ENCODE measurements around the gene ANKRD23.

The ANKRD23 gene

DNA sequence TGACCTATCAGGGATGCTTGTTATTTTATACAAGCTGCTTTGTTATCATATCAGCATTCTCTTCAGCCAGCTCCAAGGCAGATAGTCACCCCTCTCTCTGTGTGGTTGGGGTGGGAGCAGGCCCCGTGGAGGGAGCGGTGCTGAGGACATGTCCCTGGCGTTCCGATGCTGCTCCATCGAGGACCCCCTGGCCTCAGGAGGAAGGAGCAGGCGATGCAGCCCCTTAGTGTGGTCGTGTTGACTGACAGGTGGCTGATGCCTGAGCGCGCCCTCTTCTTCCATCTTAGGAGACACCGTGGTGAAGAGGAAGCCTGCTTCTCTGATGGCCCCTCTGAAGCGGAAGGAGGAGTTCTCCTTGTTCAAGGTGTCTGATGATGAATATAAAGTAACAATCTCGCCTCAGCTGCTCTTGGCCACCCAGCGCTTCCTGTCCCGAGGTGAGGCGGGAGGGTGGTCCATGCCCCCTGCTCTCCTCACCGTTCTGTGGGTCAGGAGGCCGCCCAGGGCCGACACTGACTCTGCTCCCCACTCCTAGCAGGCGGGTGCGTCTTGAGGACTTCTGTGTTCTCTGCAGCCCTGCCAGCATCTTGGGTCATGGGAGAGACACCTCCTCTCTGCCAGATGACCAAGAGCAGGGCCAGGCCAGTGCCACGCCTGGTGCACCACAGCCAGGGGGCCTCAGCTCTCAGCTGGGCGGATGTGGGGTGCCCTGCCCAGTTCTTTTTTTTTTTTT lies 17.1 kb downstream of the ANKRD23 start:
- Mint-ChIP-seq H3K27me3 (ENCODE audit: low read depth) (no peaks in the 10 kb centered on the region), H3K36me3 (ENCODE audit: low read depth) (peaks cover 23% of the 10 kb centered on the region), H3K9me3 (no peaks in the 10 kb centered on the region), H3K4me3 (no peak overlapping the region), H3K4me1 (ENCODE audit: low read depth) (no peaks in the 10 kb centered on the region), H3K27ac (no peak overlapping the region)

DNA sequence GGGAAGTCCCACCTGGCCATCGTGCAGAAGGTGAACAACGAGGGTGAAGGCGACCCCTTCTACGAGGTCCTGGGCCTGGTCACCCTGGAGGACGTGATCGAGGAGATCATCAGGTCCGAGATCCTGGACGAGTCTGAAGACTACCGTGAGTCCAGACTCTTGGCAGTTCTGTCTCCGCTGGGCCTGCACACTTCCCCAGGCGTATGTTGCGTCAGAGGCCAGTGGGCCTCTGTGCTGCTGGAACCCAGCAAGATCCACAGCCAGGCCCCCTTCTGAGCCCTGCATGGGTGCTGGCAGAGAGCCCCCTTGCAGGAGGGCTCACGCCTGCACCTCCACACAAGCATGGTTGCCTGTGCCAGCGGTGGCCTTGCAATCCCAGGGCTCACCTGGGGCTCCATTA lies 18.8 kb downstream of the ANKRD23 start:
- peaks cover 12% of the 10 kb centered on the region for H3K4me1 Mint-ChIP-seq (ENCODE audit: low read depth)
- H3K27me3 Mint-ChIP-seq (ENCODE audit: low read depth): no peaks in the 10 kb centered on the region
- no peak overlapping the region for H3K4me3 Mint-ChIP-seq
- H3K27ac Mint-ChIP-seq: no peak overlapping the region
- no peaks in the 10 kb centered on the region for H3K9me3 Mint-ChIP-seq
- peaks cover 20% of the 10 kb centered on the region for H3K36me3 Mint-ChIP-seq (ENCODE audit: low read depth)

DNA sequence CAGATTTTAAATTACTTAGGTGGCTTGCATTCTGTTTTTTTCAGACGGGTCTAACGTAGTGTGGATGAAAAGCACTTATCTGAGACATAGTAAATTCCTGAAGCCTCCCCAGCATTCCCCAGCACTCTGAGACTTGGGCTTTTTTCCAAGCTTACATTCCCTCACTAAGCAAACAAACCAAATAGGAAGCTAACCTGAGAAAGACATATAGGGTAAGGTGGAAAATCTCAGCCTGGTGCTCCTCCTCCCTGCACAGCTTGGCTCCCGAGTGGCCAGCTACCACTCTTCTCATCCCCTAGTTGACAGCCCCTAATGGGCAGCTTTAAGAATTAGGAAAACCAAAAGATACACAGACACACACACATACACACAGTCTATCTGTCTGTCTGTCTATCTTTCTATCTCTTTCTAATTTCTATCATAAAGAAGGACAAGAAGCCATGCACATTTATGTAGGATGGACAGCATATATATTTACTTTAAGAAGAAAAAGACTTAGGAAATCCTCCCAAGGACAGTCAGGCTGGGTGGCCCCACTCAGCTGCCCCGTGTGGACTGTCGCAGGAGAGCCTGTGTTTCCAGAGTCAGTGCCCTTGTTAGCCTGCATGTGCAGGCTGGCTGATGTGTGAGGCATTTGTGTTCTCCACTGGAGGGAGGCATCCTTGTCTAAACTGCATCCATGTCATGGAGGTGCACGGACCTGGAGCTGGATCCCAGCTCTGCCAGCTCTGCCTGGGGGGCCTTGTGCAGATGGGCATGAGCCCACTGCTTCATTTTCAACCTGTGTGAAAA lies 19.5 kb downstream of the ANKRD23 start:
- H3K36me3 Mint-ChIP-seq (ENCODE audit: low read depth): peaks cover 22% of the 10 kb centered on the region

DNA sequence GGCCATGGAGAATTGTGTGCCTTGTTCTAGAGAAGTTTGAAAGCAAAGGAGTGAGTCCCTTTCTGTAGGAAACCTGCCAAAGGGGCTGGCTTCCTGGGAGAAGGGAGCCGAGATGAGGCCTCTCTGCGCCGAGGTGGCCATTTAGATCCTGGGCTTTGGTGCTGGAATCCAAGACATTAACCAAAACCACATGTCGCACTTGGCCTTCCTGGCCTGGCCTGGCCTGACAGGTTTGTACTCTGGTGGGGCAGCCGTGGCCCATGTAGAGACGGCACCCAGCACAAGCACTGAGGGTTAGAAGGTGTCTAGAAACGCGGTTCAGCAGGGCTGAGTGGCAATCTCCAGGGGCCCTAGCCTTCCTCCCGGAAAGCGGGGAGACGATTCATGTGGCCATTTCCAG lies 20.6 kb downstream of the ANKRD23 start:
- H3K27ac Mint-ChIP-seq: no peak overlapping the region
- H3K27me3 Mint-ChIP-seq (ENCODE audit: low read depth): no peaks in the 10 kb centered on the region
- no peaks in the 10 kb centered on the region for H3K9me3 Mint-ChIP-seq
- peaks cover 20% of the 10 kb centered on the region for H3K36me3 Mint-ChIP-seq (ENCODE audit: low read depth)
- peaks cover 29% of the 10 kb centered on the region for H3K4me1 Mint-ChIP-seq (ENCODE audit: low read depth)
- no peak overlapping the region for H3K4me3 Mint-ChIP-seq

More for the DNA sequence above, 19.5 kb downstream of the ANKRD23 start:
- Mint-ChIP-seq H3K4me1 (ENCODE audit: low read depth) (peaks cover 19% of the 10 kb centered on the region), H3K9me3 (no peaks in the 10 kb centered on the region), H3K27ac (no peak overlapping the region), H3K27me3 (ENCODE audit: low read depth) (no peaks in the 10 kb centered on the region), H3K4me3 (no peak overlapping the region)

DNA sequence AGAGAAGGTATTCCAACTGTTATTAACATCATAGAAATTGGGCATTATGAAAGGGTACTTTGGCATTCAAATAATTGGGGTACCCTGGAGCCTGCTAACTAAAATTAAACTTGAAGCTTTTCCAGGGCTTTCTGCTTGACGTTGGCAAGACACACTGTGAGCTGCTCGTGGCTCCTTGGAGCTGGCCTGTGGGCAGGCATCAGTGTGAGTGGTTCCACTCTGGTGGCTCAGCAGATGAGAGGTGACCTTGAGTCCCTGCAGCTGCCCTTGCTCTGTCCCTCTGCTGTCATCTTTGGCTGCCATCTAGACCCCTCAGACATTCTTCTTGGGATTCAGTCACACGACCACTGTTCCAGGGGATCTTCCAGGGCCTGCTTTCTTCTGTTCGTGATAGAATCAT lies 21.0 kb downstream of the ANKRD23 start:
- H3K4me3 Mint-ChIP-seq: no peak overlapping the region
- H3K4me1 Mint-ChIP-seq (ENCODE audit: low read depth): peaks cover 33% of the 10 kb centered on the region
- H3K36me3 Mint-ChIP-seq (ENCODE audit: low read depth): peaks cover 22% of the 10 kb centered on the region
- H3K9me3 Mint-ChIP-seq: no peaks in the 10 kb centered on the region
- H3K27ac Mint-ChIP-seq: no peak overlapping the region
- H3K27me3 Mint-ChIP-seq (ENCODE audit: low read depth): no peaks in the 10 kb centered on the region

DNA sequence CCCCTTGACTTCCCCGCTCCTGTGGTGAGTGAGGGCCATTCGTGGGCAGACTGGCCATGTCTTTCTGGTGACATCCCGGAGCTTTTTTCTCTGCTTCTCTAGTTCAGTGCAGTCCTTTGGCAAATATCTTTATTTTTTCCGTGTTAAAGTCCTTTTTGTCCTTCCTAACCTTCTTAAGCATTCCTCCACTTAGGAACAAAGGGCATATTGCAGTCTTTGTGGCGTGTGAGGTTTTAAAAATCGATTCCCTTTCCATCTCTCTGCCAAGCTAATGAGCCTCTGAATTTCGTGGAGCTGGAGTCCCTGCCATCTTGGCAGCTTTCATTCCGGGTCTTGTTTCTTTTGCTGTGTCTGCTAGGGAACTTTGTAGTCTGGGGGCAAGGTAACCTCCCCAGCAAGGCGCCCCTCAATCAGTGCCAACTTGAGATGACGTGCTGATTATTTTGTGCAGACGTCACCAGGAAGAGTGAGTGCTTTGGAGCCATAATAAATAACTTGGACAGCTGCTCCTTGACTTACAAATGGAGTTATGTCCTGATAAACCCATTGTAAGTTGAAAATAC lies 22.6 kb downstream of the ANKRD23 start:
- H3K27ac Mint-ChIP-seq: no peak overlapping the region
- H3K4me3 Mint-ChIP-seq: no peak overlapping the region
- peaks cover 38% of the 10 kb centered on the region for H3K4me1 Mint-ChIP-seq (ENCODE audit: low read depth)
- no peaks in the 10 kb centered on the region for H3K27me3 Mint-ChIP-seq (ENCODE audit: low read depth)
- peaks cover 22% of the 10 kb centered on the region for H3K36me3 Mint-ChIP-seq (ENCODE audit: low read depth)
- H3K9me3 Mint-ChIP-seq: no peaks in the 10 kb centered on the region

DNA sequence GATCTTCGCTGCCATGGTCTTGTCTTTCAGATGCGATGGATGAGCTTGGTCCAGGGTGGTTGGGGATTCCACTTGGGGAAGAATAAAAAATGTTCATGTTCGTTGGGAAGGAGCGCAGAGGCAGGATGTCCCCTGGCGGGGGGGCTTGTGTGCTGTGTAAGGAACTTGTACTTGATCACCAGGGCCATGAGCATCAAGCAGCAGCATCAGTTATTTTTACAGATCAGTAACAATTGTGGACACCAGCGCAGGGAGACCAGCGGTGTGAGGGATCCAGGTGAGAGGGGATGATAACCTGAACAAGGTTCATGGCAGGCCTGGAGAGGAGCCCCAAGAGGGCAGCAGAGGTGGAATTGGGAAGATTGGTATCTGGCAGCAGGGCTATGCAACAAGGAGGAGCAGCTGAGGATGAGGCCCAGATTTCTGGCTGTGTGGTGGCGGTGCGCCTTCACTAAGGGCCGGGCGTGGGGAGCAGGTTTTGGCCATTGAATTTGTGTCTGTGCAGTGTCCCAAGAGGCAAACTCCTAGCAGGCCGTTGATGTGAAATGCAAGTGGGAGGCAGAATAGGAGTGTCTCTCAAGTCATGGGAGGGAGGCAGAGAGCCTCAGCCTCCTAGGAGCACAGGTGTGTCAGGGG lies 23.8 kb downstream of the ANKRD23 start:
- H3K36me3 Mint-ChIP-seq (ENCODE audit: low read depth): peaks cover 20% of the 10 kb centered on the region
- H3K9me3 Mint-ChIP-seq: no peaks in the 10 kb centered on the region
- no peaks in the 10 kb centered on the region for H3K27me3 Mint-ChIP-seq (ENCODE audit: low read depth)
- peak overlapping the region; percentile 50 for H3K27ac Mint-ChIP-seq
- no peak overlapping the region for H3K4me3 Mint-ChIP-seq
- H3K4me1 Mint-ChIP-seq (ENCODE audit: low read depth): peaks cover 45% of the 10 kb centered on the region

DNA sequence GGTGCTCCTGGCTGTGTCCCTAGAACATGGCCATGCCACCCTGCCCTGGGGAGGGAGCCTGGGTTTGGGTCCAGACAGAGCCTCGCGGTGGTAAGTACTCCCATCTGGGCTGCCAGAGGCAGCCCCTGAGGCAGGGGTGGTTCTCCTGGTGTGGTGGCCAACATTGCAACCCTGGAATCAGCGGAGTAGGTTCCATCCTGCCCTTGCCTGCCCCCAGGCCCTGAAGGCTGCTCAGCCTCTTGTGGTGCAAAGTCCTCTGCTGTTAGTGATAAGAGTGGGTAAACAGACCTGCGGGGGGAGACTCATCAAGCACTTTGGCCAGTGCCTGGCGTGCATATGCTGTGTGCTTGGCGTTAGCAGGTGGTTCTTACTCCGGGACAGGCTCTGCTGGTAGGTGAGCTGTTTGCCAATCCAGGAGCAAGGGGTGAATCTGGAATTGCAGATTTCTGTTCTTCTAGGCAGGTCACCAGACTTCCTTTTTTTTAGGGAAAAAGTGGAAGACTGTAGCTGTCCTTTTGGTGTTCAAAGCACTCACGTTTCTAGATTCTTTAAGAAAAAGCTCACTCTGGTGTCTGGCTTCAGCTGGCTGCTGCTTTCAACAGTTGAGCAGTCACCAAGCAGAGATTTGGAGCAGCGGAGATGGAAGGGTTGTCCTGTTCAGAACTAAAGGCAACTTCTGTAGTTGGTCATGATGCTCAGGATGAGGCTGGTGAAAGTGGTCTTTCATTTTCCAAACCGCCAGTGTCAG lies 24.5 kb downstream of the ANKRD23 start:
- Mint-ChIP-seq H3K9me3 (no peaks in the 10 kb centered on the region), H3K4me3 (no peak overlapping the region), H3K27ac (no peak overlapping the region), H3K27me3 (ENCODE audit: low read depth) (no peaks in the 10 kb centered on the region), H3K4me1 (ENCODE audit: low read depth) (peaks cover 47% of the 10 kb centered on the region), H3K36me3 (ENCODE audit: low read depth) (peaks cover 20% of the 10 kb centered on the region)

DNA sequence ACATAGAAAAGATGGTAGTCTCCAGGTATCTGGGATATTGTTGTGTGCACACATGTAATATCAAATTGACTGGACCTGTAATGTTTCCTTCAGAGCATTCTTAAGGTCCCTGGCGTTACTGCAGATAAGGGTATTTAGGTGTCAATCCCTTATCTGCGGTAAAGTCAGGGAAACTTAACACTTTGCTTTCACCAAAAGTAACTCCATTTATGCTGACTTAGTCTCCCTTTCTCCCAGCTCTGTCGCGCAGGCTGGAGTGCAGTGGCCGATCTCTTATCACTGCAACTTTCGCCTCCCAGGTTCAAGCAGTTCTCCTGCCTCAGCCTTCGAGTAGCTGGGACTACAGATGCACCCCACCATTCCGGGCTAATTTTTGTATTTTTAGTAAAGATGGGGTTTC lies 25.9 kb downstream of the ANKRD23 start:
- no peaks in the 10 kb centered on the region for H3K27me3 Mint-ChIP-seq (ENCODE audit: low read depth)
- peak overlapping the region; percentile 83 for H3K4me3 Mint-ChIP-seq
- peaks cover 50% of the 10 kb centered on the region for H3K4me1 Mint-ChIP-seq (ENCODE audit: low read depth)
- H3K27ac Mint-ChIP-seq: peak overlapping the region; percentile 41
- H3K9me3 Mint-ChIP-seq: no peaks in the 10 kb centered on the region
- H3K36me3 Mint-ChIP-seq (ENCODE audit: low read depth): peaks cover 18% of the 10 kb centered on the region

DNA sequence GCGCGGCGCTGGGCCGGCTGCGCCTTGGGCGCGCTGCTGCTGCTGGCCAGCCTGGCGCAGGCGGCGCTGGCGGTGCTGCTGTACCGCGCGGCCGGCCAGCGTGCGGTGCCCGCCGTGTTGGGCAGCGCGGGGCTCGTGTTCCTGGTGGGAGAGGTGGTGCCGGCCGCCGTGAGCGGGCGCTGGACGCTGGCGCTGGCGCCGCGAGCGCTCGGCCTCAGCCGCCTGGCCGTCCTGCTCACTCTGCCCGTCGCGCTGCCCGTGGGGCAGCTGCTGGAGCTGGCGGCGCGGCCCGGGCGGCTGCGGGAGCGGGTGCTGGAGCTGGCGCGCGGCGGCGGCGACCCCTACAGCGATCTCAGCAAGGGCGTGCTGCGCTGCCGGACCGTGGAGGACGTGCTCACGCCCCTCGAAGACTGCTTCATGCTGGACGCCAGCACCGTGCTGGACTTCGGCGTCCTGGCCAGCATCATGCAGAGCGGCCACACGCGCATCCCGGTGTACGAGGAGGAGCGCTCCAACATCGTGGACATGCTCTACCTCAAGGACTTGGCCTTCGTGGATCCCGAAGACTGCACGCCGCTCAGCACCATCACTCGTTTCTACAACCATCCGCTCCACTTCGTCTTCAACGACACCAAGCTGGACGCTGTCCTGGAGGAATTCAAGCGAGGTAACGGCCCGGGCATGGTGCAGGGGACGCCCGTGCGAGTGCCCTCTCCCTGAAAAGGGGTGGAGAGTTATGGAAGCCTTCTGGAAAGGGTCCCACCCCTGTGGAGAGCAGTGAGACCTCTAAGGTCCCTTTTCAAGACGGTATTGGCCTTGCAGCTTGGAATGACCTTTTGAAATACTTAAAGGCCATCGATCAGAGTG lies 26.8 kb downstream of the ANKRD23 start:
- Mint-ChIP-seq H3K27ac (no peak overlapping the region), H3K4me1 (ENCODE audit: low read depth) (peaks cover 57% of the 10 kb centered on the region), H3K36me3 (ENCODE audit: low read depth) (peaks cover 18% of the 10 kb centered on the region), H3K9me3 (no peaks in the 10 kb centered on the region), H3K4me3 (peak overlapping the region; percentile 83), H3K27me3 (ENCODE audit: low read depth) (no peaks in the 10 kb centered on the region)

DNA sequence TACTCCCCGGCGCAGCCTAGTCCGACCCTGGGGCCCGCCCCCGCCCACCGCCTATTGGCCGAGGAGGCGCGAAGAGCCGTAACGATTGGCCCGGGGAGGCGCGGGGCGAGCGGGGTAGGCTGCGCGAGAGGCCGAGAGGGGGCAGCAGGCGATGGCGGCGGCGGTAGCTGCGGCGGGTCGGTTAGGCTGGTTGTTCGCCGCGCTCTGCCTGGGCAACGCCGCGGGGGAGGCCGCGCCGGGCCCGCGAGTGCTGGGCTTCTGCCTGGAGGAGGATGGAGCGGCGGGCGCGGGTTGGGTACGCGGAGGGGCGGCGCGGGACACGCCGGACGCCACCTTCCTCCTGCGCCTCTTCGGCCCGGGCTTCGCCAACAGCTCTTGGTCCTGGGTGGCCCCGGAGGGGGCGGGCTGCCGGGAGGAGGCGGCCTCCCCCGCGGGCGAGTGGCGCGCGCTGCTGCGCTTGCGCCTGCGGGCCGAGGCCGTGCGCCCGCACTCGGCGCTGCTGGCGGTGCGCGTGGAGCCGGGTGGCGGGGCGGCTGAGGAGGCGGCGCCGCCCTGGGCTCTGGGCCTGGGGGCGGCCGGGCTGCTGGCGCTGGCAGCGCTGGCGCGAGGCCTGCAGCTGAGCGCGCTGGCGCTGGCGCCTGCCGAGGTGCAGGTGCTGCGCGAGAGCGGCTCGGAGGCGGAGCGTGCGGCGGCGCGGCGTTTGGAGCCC lies 27.5 kb downstream of the ANKRD23 start, which contains the start of gene CNNM3:
Gene CNNM3, plus strand, starts transcription at position 142 of the 709 bp plus-strand sequence. Its CDS starts 10 bp downstream, at position 152.
- Mint-ChIP-seq H3K27ac (peak within 1 kb of the TSS; percentile 67), H3K4me1 (ENCODE audit: low read depth) (peaks cover 54% of the 10 kb centered on the region), H3K27me3 (ENCODE audit: low read depth) (no peaks in the 10 kb centered on the region), H3K4me3 (peak within 1 kb of the TSS; percentile 84), H3K36me3 (ENCODE audit: low read depth) (peaks cover 18% of the 10 kb centered on the region), H3K9me3 (no peaks in the 10 kb centered on the region)

DNA sequence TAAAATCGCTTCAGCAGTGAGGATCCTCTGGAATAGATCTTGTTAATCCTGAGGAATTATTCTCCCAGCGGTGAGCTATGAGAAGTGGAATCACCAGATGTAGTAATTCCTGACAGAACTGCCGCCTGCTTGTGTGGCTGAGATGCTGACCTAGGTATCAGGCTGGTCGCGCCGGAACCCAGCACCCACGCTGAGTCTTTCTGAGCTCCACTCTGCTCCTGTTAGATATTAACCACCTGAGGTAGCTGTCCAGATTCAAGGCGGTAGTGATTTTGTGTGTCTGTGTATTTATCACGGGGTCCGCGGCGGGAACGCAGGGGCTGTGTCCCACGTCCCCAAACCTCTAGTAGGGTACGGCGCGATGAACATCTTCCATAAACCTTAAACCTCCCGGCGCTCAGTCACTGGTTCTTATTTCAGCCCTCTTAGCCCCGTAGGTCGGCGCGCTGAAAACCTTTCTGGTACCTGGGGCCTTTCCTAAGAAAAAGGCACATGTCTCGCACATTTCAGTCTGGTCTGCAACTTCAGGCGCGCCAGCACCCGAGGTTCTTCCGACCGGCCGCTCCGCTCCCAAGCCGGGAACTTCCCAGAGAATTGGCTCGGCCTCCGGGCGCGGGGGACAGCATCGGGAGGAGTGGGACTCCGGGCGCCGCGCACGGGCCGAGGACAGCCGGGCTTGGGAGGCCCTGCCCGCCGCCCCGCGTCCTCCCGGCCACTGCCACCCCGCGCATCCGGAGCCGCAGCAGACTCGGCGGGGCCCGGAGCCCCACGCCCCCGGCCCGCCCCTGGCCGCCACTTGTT lies 28.3 kb downstream of the ANKRD23 start:
- Mint-ChIP-seq H3K4me3 (peak overlapping the region; percentile 84), H3K4me1 (ENCODE audit: low read depth) (peaks cover 49% of the 10 kb centered on the region), H3K9me3 (no peaks in the 10 kb centered on the region), H3K27ac (peak overlapping the region; percentile 67), H3K27me3 (ENCODE audit: low read depth) (no peaks in the 10 kb centered on the region), H3K36me3 (ENCODE audit: low read depth) (peaks cover 17% of the 10 kb centered on the region)
